Measurements from ENCODE around the gene PHKB. TPM values are rescaled to one million over a fixed set of nuclear protein-coding genes. Genes with fewer than 3 reads are reported as not detected.

Gene PHKB
- polyA plus RNA-seq, 1 donor (not counting 4 experiments of a cell fraction or from before 2014, with no cell fraction given), result 71.7 TPM

DNA sequence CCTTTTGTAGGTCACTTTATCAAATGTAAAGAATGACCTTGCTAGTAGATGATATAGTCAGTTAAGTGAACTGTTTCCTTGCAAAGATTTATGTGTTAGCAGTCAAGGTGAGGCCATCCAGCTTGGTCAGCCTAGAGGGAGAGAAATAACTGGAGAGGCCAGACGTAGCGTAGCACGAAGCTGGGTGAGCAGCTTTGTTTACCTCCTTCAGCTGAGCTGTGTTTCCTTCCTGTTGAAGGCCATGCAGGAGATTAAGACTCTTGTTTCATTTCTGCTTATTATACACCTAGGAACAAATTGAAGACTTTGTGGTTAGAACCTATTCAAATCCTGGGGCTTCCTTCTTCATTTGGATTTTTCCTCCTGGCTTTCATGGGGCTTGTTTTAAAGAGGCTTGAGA is 267.1 kb downstream of the PHKB start:
- no peaks in the 10 kb centered on the region for H3K27me3 ChIP-seq (ENCODE audit: control insufficient read depth, extremely low read depth, insufficient read depth, low read length)
- no peak overlapping the region for H3K9ac ChIP-seq (ENCODE audit: control insufficient read depth, extremely low read depth, insufficient read depth, low read length)
- FAIRE-seq (no peak), DNase-seq (ENCODE audit: low read depth, low spot score) (no peak)
- no peak overlapping the region for H3K4me3 ChIP-seq (ENCODE audit: control insufficient read depth in 2 of 3, extremely low read depth in 1 of 3, insufficient read depth in 2 of 3, low read depth in 1 of 3, low read length in 3 of 3)
- TF ChIP-seq, protein P1, sequence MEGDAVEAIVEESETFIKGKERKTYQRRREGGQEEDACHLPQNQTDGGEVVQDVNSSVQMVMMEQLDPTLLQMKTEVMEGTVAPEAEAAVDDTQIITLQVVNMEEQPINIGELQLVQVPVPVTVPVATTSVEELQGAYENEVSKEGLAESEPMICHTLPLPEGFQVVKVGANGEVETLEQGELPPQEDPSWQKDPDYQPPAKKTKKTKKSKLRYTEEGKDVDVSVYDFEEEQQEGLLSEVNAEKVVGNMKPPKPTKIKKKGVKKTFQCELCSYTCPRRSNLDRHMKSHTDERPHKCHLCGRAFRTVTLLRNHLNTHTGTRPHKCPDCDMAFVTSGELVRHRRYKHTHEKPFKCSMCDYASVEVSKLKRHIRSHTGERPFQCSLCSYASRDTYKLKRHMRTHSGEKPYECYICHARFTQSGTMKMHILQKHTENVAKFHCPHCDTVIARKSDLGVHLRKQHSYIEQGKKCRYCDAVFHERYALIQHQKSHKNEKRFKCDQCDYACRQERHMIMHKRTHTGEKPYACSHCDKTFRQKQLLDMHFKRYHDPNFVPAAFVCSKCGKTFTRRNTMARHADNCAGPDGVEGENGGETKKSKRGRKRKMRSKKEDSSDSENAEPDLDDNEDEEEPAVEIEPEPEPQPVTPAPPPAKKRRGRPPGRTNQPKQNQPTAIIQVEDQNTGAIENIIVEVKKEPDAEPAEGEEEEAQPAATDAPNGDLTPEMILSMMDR (optimal IDR thresholded peaks at IDR 0.05 in 1 of 3, IDR thresholded peaks at IDR 0.05 in 1 of 3, conservative IDR thresholded peaks at IDR 0.05 in 1 of 3; ENCODE audit: extremely low read depth in 1 of 3, insufficient read depth in 2 of 3, low read length in 3 of 3), result no peak
- TF ChIP-seq EZH2 (IDR thresholded peaks at IDR 0.05; ENCODE audit: low read length), result no peak
- no peak overlapping the region for H3K4me2 ChIP-seq (ENCODE audit: control insufficient read depth, extremely low read depth, insufficient read depth, low read depth, low read length)
- H3K27ac ChIP-seq (ENCODE audit: control insufficient read depth, insufficient read depth, low read length), result no peak overlapping the region
- H3K9me3 ChIP-seq (ENCODE audit: control insufficient read depth, low read depth, low read length), result no peaks in the 10 kb centered on the region
- no peaks in the 10 kb centered on the region for H3K36me3 ChIP-seq (ENCODE audit: control insufficient read depth in 2 of 2, extremely low read depth in 1 of 2, insufficient read depth in 2 of 2, low read length in 2 of 2)
- H2AFZ ChIP-seq (ENCODE audit: control insufficient read depth, low read length), result no peak overlapping the region
- no peaks in the 10 kb centered on the region for H4K20me1 ChIP-seq (ENCODE audit: control insufficient read depth, extremely low read depth, insufficient read depth, low read length)
- peaks cover 20% of the 10 kb centered on the region for H3K4me1 ChIP-seq (ENCODE audit: control insufficient read depth, extremely low read depth, insufficient read depth, low read length)
- dilution Hi-C loops (cut with MboI; ENCODE audit: extremely low pct_ligation_motif_present, low sequenced_read_pairs), result no loop called here
- H3K79me2 ChIP-seq (ENCODE audit: control insufficient read depth, insufficient read depth, low read length), result no peaks in the 10 kb centered on the region
- H3K9me1 ChIP-seq (ENCODE audit: control insufficient read depth, extremely low read depth, insufficient read depth, low read length), result no peaks in the 10 kb centered on the region

DNA sequence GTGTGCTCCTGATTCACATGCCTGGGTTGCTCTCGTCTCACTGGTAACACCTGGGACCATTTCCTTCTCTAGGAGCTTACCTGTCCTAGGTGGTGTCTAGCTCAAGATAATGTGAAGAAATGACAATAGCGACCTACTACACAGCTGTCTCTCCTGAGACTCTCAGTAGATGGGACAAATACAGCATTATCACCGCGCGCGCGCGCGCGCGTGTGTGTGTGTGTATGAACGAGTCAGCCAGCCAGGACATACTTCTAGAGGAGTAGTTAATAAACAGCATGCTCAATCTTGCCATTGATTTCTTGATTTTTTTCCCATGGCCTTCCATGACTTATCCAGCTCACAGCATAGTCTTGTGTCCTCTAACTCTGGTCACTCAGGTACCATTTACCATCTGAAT is 268.6 kb downstream of the PHKB start:
- H3K9ac ChIP-seq (ENCODE audit: control insufficient read depth, extremely low read depth, insufficient read depth, low read length), result no peak overlapping the region
- H3K9me1 ChIP-seq (ENCODE audit: control insufficient read depth, extremely low read depth, insufficient read depth, low read length), result no peaks in the 10 kb centered on the region
- H4K20me1 ChIP-seq (ENCODE audit: control insufficient read depth, extremely low read depth, insufficient read depth, low read length), result no peaks in the 10 kb centered on the region
- H3K4me2 ChIP-seq (ENCODE audit: control insufficient read depth, extremely low read depth, insufficient read depth, low read depth, low read length), result no peak overlapping the region
- H3K27me3 ChIP-seq (ENCODE audit: control insufficient read depth, extremely low read depth, insufficient read depth, low read length), result no peaks in the 10 kb centered on the region
- H3K36me3 ChIP-seq (ENCODE audit: control insufficient read depth in 2 of 2, extremely low read depth in 1 of 2, insufficient read depth in 2 of 2, low read length in 2 of 2), result no peaks in the 10 kb centered on the region
- peaks cover 22% of the 10 kb centered on the region for H3K4me1 ChIP-seq (ENCODE audit: control insufficient read depth, extremely low read depth, insufficient read depth, low read length)
- no peak for DNase-seq (ENCODE audit: low read depth, low spot score)
- no peak overlapping the region for H3K4me3 ChIP-seq (ENCODE audit: control insufficient read depth in 2 of 3, extremely low read depth in 1 of 3, insufficient read depth in 2 of 3, low read depth in 1 of 3, low read length in 3 of 3)
- dilution Hi-C loops (cut with MboI; ENCODE audit: extremely low pct_ligation_motif_present, low sequenced_read_pairs), result no loop called here
- no peak overlapping the region for H3K27ac ChIP-seq (ENCODE audit: control insufficient read depth, insufficient read depth, low read length)
- no peaks in the 10 kb centered on the region for H3K79me2 ChIP-seq (ENCODE audit: control insufficient read depth, insufficient read depth, low read length)
- H2AFZ ChIP-seq (ENCODE audit: control insufficient read depth, low read length), result no peak overlapping the region
- TF ChIP-seq EZH2 (IDR thresholded peaks at IDR 0.05; ENCODE audit: low read length), result no peak
- H3K9me3 ChIP-seq (ENCODE audit: control insufficient read depth, low read depth, low read length), result no peaks in the 10 kb centered on the region
- FAIRE-seq, result no peak

DNA sequence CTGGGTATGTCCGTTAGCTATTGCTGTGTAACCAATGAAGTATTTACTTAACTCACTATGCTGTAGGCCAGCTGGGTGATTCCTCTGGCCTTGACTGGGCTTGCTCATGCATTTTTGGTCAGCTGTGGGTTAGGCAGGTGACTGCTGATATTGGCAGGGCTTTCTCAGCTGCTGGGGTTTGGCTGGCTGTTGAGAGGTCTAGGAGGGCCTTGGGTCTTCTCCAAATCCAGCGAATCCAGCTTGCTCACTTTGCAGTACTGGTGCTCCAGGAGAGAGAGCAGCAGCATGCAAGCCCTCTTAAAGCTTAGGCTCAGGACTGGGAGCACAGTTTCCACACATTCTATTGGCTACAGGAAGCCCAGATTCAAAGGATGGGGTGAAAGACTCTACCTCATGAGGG is 270.1 kb downstream of the PHKB start:
- Histone ChIP-seq H3K27ac (ENCODE audit: control insufficient read depth, insufficient read depth, low read length) (no peak overlapping the region), H3K4me1 (ENCODE audit: control insufficient read depth, extremely low read depth, insufficient read depth, low read length) (peaks cover 22% of the 10 kb centered on the region), H3K4me2 (ENCODE audit: control insufficient read depth, extremely low read depth, insufficient read depth, low read depth, low read length) (no peak overlapping the region), H3K9ac (ENCODE audit: control insufficient read depth, extremely low read depth, insufficient read depth, low read length) (no peak overlapping the region), H3K9me1 (ENCODE audit: control insufficient read depth, extremely low read depth, insufficient read depth, low read length) (no peaks in the 10 kb centered on the region), H3K4me3 (ENCODE audit: control insufficient read depth in 2 of 3, extremely low read depth in 1 of 3, insufficient read depth in 2 of 3, low read depth in 1 of 3, low read length in 3 of 3) (no peak overlapping the region), H3K27me3 (ENCODE audit: control insufficient read depth, extremely low read depth, insufficient read depth, low read length) (no peaks in the 10 kb centered on the region), H3K79me2 (ENCODE audit: control insufficient read depth, insufficient read depth, low read length) (no peaks in the 10 kb centered on the region), H2AFZ (ENCODE audit: control insufficient read depth, low read length) (no peak overlapping the region), H3K9me3 (ENCODE audit: control insufficient read depth, low read depth, low read length) (no peaks in the 10 kb centered on the region), H3K36me3 (ENCODE audit: control insufficient read depth in 2 of 2, extremely low read depth in 1 of 2, insufficient read depth in 2 of 2, low read length in 2 of 2) (no peaks in the 10 kb centered on the region), H4K20me1 (ENCODE audit: control insufficient read depth, extremely low read depth, insufficient read depth, low read length) (no peaks in the 10 kb centered on the region)
- FAIRE-seq (peak; percentile 85), DNase-seq (ENCODE audit: low read depth, low spot score) (peak; percentile 66)
- no peak for TF ChIP-seq EZH2 (IDR thresholded peaks at IDR 0.05; ENCODE audit: low read length)
- TF ChIP-seq, protein P1 (optimal IDR thresholded peaks at IDR 0.05 in 1 of 3, IDR thresholded peaks at IDR 0.05 in 1 of 3, conservative IDR thresholded peaks at IDR 0.05 in 1 of 3; ENCODE audit: extremely low read depth in 1 of 3, insufficient read depth in 2 of 3, low read length in 3 of 3), result no peak
- dilution Hi-C loops (cut with MboI; ENCODE audit: extremely low pct_ligation_motif_present, low sequenced_read_pairs), result no loop called here
